GM18526 (cell line): ENCODE measurements around the gene SDHAF3.

ENCODE experiments used
- POLR2A ChIP-seq: IDR thresholded peaks from 3 replicates; pipeline ENCODE4 v1.6.1; 2011; ENCODE audit not compliant: insufficient read length; ENCODE audit errors: extremely low read depth

Gene SDHAF3

DNA sequence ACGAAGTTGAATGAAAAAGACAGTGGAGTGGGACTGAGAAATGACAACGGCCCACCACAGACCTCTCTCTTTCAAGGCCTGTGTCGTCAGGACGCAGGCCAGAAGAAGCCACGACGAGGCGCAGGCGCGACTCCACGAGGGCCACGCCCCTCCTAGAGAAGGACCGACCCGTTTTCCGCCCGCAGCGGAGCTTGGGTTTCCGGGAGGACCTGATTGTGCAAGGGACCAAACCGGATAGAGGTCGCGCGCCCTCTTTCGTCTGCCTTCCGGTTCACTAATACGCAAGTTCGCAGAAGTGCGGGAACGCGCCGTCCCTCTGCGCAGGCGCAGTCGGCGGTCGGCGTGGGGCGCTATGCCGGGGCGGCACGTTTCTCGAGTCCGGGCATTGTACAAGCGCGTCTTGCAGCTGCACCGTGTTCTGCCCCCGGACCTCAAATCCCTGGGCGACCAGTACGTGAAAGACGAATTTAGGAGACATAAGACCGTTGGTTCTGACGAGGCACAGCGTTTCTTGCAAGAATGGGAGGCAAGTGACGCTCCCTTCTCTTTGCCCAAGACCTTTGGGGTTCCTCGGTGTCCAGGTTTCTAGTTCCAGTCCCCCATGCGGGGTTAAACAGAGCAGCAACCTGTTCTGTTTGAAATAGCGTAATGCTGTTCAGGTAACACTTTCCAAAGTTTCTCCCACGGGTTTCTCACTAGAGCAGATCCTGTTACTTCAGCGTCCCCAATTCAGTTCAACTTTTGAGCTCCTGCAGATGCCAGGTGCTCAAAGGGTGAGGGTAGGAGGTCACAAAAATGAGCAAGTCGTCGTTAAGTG, at the start of gene SDHAF3:
TSS of gene SDHAF3 (plus strand) at position 327 of the 817 bp plus-strand sequence. CDS start at position 353, 26 bp downstream.
- peak; percentile 96 for TF ChIP-seq POLR2A

DNA sequence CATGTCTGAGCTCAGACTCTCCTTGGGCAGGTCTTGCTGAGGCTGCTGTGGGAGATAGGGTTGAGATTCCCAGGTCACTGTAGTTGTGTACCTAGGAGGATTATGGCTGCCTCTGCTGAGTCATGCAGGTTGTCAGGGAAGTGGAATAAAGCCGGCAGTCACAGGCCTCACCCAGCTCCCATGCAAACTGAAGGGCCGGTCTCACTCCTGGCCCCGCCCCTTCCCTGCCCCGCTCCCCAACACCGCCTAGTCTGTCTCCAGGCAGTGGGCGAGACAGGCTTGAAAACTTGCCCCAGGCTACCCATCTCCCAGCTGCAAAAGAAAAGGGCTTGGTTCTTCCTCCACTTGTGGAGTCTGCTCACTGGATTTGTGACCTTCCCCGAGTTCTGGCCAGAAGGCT, 41.6 kb upstream of the SDHAF3 start:
- TF ChIP-seq POLR2A, result no peak

DNA sequence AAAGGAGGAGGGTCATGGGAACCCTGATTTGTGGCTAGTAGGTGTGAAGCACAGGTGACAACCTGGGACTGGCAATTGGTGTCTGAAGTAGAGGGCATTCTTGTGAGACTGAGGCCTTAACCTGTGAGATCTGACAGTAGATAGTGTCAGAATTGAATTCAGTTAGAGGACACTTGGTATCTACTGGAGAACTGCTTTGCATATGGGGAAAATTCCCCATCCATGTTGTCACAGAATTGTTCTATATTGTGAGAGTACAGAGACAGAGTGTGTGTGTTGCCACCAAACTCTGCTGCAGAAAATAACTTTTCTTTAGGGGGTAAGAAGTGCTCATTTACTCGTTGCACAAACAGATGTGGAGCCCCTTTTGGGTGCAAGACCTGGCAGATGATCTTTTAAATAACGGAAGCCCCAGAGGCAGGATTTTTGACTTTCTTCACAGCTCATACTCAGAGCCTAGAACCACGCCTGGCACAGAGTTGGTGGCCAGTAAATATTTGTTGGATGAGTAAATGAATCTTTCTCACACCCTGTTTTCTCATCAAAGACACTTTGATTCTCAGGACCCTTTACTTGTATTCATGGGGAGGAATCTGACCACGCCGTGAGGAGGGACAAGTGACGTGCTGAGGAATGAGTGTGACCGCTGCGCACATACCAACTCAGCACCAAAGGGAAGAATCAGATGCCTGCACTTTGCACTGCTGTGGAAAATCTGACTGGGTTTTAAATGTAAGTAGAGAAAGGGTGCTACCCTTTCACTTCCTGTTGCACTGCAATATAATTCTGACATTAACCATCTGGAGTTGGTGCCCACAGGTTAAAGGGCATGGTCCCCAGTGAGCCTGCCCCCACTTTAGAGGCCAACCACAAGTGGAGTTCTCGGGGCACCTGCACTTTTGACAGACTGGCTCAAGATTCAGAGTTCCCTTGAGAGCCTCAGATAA, 39.2 kb upstream of the SDHAF3 start:
- no peak for TF ChIP-seq POLR2A

DNA sequence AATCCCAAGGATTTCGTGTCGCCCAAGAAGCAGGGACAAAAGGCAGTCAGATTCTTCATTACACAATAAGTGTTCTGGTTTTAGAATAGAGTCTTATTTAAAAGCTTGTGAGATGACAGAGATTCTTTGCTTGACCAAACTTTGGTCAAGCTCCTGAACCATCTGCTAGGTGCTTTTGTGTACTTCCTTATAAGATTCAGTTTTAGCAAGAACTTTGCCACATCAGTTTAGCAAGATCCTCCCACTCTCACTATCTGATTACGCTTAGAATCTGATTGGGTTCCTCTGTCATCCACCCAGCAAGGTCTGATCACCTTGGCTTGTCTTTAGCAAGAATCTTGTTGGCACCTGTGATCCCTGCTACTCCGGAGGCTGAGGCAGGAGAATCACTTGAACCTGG, 38.2 kb upstream of the SDHAF3 start:
- TF ChIP-seq POLR2A, result no peak

DNA sequence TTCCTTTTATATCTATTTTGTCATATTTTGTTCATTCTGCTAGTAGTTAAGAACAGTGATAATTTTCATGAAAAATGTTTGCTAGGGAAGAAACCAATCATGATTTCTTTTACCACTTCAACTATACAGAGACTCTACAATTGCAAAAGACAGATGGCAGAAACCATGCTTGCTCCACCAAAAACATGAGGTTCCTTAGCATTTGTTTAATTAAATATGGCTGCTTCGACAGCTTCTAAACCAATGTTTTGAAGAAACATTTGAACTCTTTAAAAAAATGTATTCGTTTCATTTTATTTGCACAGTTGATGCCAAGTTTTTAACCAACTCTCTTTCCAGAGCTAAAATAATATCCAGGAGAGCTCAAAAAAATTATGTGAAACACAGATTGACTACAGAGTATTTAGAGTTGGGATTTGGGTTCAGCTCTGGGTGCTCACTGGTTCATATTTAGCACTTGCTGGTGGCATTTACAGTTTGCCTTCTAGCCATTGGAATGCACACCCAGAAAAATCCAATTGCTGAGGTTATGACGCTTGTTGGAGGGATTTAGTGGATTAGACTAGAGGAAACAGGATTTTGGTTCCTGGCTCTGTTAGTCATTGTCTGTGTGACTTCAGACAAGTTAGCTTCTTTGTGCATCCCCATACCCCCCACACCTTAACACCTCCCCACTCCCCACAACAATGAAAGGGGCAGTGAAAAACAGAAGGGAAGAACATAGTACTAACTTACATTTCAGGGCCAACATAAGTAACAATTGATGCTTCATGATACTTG, 35.8 kb upstream of the SDHAF3 start:
- no peak for TF ChIP-seq POLR2A

DNA sequence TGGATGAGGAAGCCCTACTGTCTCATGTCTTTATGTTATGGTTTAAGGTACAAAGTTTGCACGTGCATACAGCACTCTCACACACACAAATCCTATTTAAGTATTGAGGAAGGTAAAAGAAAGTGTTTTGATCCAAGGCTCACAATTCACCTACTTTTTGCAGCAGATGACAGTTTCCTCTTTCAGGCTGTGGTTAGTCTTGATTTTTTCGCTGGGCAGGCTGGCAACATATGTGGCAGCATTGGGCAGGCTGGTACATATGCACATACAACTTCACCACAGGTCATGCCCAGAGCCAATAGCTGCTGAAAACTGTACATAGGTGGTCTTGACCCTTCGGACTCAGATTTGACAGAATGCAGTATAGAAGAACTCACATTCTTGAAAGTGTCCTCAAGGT, 29.1 kb upstream of the SDHAF3 start:
- no peak for TF ChIP-seq POLR2A

DNA sequence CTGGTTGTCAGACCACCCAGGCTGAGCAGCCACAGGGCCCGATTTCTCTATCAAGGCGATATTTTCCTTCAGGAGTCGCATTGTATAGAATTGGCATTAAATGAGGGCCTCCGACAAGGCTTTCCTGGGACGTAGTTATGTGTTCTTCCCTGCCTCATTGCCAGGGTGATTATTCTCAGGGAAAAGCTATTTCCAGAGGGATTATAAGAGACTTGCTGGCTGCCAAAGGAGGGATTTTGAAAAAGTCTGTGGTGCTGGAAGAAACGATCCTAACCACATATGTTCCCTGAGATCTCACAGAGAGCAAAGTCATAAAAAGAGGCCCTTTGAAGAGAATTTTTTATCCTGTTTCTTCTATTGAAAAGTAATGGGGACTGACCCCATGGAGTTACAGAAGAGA, 27.7 kb upstream of the SDHAF3 start:
- TF ChIP-seq POLR2A, result no peak

DNA sequence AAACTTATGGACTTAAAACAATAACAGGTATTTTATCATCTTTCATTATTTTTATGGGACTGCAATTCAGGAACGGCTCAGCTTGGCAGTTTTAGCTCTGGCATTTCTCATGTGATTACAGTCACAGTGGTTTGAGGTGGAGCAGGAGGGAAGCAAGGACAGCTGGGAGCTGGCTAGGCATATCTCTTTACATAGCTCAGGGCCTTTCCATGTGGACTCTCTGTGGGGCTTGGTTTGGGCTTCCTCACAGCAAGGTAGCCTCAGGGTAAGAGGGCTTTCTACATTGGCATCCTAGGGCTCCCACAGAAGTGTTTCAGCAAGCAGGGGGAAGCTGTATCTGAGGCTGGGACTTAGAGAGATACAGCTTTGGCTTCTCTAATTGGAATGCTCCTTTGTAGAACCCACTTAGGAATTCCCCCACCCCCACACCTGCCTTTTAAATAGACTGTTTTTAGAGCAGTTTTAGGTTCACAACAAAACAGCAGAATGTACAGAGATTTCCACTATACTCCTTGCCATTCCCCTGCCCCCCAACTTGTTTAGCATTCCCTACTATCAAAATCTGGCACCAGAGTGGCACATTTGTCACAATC, 26.6 kb upstream of the SDHAF3 start:
- no peak for TF ChIP-seq POLR2A

DNA sequence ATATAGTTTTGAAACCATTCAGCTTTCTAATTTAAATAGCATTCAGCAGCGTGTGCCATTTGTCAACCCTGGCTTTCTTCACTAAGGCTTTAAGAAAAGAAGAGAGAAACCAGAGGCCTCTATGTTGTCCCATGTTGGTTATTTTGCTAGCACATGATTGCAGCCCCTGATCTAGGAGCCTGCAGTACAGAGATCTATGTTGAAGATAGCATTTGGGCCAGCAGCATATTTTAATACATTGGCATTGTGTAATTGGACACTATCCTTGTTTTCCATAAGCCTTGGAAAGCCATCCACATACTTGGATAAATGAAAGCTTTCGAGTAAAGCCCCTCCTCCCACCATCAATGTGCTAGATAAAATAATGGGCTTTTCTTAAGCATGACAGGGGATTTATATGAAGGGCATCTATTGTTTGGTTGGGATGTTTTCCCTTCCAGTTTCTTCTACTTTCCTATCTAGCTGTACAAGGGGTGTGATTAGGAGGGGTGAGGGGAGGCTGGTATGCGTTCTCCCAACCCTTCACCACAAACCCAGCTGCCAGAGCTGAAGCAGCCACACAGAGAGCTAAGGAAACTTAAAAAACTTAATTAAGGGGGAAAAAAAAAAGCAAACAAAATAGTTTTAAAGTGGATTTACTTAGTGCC, 23.1 kb upstream of the SDHAF3 start:
- TF ChIP-seq POLR2A, result no peak

DNA sequence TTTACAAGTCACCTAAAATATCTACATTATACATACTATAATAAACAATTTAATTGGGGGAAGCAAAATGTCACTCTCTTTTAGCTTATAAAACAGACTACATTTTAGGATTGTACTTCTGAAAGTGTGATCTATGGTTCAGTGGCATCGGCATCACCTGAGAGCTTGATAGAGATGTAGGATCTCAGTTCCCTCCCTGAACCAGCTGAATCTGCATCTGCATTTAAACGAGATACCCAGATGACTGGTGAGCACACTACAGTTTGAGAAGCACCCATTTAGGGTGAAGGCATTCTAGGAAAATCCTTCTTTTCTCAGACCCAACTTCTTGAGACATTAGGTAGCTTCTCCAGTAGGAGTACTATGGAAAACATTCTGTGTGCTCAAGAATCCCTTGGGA, 21.5 kb upstream of the SDHAF3 start:
- no peak for TF ChIP-seq POLR2A

DNA sequence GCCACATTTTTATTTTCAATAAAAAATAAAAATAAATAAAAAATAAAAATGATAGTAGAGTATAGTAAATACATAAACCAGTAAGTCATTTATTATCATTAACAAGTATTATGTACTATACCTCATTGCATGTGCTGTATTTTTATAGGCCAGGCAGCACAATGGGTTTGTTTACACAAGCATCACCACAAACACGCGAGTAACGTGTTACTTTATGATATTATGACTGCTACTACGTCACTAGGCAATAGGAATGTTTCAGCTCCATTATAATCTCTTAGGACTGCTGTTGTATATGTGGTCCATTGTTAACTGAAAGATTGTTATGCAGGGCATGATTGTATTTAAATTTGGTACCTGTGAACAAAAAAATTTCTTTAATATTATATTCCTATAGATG, 20.8 kb upstream of the SDHAF3 start:
- TF ChIP-seq POLR2A, result no peak

DNA sequence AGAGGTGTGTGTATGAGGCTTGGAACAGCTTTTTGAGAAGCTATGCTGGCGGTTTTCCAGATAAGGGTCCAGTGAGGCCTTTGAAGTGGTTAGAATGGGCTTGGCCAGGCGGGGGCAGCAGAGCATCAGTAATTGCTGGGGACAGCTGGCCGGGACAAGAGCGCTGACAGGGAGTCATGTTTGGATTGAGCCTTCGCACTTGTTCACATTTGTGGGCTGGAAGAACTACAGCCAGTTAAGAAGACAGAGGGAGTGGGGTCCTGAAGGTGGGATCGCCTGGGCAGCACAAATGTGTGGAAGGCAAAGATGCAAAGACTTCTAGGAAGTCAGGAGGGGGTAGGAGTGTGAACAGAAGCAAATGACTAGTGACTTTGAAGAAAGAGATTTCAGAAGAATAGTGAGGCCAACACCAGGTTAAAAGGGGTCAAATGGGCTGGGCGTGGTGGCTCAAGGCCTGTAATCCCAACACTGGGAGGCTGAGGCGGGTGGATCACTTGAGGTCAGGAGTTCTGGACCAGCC, 12.7 kb upstream of the SDHAF3 start:
- no peak for TF ChIP-seq POLR2A

DNA sequence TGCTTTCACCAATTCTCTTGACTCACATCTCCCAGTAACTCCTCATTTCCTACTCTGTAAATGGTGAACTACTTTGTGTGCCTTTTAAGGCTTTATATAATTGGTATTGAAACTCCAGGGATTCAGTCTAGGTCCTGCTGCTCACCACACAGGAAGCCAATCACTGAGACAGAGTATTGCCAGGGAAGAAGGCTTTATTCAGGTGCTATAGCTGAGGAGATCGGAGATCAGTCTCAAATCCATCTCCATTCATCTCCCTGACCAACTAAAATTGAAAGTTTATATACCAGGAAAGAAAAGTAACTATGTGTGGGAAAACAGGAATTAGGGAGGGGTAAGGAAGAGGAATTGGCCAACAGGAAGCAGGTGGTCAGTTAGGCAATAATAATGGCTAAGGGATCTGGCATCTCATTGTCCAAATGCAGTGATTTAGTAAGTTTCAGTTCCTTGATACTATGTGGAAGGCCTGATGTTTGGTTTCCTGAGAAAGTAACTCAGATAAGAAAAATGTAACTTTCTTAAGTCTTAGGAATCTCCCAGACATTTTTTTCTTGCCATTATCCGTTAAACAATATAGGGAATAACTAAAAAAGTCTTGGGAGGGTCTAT, 10.2 kb upstream of the SDHAF3 start:
- no peak for TF ChIP-seq POLR2A

DNA sequence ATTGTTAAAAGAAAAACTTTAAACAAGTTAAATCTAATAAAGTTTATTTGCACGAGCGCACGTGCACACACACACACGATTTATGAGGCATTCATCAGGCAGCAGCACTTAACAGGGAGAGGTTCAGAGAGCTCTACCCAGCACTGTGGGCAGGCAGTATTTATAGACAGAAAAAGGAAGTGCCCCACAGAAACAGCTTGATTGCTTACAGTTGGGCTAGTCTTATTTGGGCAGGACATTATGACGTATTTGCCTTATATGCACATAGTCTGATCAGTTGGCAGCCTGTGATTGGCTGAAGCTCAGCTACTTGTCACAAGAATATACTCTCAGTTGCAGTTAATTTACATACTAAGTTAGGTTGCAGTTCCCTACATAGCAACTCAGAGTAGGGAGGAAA, 1.2 kb upstream of the SDHAF3 start:
- no peak for TF ChIP-seq POLR2A

DNA sequence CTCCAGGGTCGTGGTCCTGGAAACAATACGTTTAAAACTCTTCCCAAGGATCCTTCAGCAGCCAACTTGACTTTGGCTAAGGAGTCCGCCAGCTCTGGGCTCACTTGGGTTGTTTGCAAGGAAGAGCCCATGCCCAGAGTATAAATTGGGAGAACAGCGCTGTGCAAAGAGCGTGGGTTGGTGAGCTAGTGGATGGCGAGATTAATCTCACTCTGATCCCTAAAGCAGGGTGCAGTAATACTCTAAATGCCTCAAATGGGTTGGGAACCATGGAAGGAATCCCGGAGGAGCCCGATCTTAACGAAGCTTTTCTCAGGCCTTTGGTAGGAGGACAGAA, 495 bp upstream of the SDHAF3 start:
- TF ChIP-seq POLR2A, result no peak
